Smooth muscle cell (in vitro differentiated cells): Measurements from ENCODE around the gene LILRA6. TPM values are rescaled to one million over a fixed set of nuclear protein-coding genes. Genes with fewer than 3 reads are reported as not detected.
"Not testable (repeated sequence)": the region's sequence is repeated elsewhere in the genome, so short reads cannot be mapped to it uniquely, and the experiment has no call there.

Experiments used
- DNase-seq: peaks from one replicate; lab custom pipeline; 2025; ENCODE audit not compliant: unreplicated experiment; lab: John Stamatoyannopoulos, UW
- H2AFZ ChIP-seq: fragments of 200-600 bp; sonication (generic); 2 replicates; pipeline ENCODE4 v1.6.0; 2016; ENCODE audit warnings: antibody characterized with exemption, low read depth, mild to moderate bottlenecking
- H3F3A ChIP-seq: fragments of 200-600 bp; sonication (generic); 2 replicates; pipeline ENCODE4 v1.6.0; 2017; ENCODE audit warnings: antibody characterized with exemption, low read depth
- H3K27ac ChIP-seq: fragments of 200-600 bp; sonication (generic); 2 replicates; pipeline ENCODE4 v1.5.1; 2016; ENCODE audit warnings: low read depth, mild to moderate bottlenecking
- H3K27me3 ChIP-seq: fragments of 200-600 bp; sonication (generic); 2 replicates; pipeline ENCODE4 v1.6.1; 2016; ENCODE audit warnings: low read depth, mild to moderate bottlenecking
- H3K36me3 ChIP-seq: fragments of 200-600 bp; sonication (generic); 2 replicates; pipeline ENCODE4 v1.5.1; 2016; ENCODE audit warnings: low read depth
- H3K4me1 ChIP-seq: fragments of 200-600 bp; sonication (generic); 2 replicates; pipeline ENCODE4 v1.5.1; 2016; ENCODE audit warnings: low read depth
- H3K4me2 ChIP-seq: fragments of 200-600 bp; sonication (generic); 2 replicates; pipeline ENCODE4 v1.6.0; 2016; ENCODE audit warnings: mild to moderate bottlenecking
- H3K4me3 ChIP-seq: fragments of 200-600 bp; sonication (generic); 2 replicates; pipeline ENCODE4 v1.5.1; 2016; ENCODE audit warnings: mild to moderate bottlenecking
- H3K79me2 ChIP-seq: fragments of 200-600 bp; sonication (generic); 2 replicates; pipeline ENCODE4 v1.6.0; 2016; ENCODE audit warnings: low read depth, mild to moderate bottlenecking
- H3K9ac ChIP-seq: fragments of 200-600 bp; sonication (generic); 2 replicates; pipeline ENCODE4 v1.6.0; 2016; ENCODE audit warnings: low read depth
- H3K9me3 ChIP-seq: fragments of 200-600 bp; sonication (generic); replicated peaks from 2 replicates; pipeline ENCODE4 v1.5.1; 2016; ENCODE audit warnings: low read depth
- H4K20me1 ChIP-seq: fragments of 200-600 bp; sonication (generic); 2 replicates; pipeline ENCODE4 v1.6.0; 2016; ENCODE audit warnings: low read depth
- CTCF ChIP-seq: fragments of 200-600 bp; sonication (generic); IDR thresholded peaks from 2 replicates; pipeline ENCODE4 v1.5.1; 2017; ENCODE audit warnings: borderline replicate concordance, mild to moderate bottlenecking, antibody characterized with exemption; ENCODE audit not compliant: insufficient read depth, poor library complexity, severe bottlenecking
- WGBS: methylation state at CpG from one replicate; pipeline ENCODE4 v1.1.7; 2016; ENCODE audit warnings: low lambda C conversion rate; 5-methylcytosine and 5-hydroxymethylcytosine counted together
- polyA plus RNA-seq: library from polyadenylated mRNA; unstranded; fragments of >200 nt; fragmentation: Nextera tagmentation; extraction: Ambion mirVana; gene quantifications from 2 replicates; pipeline ENCODE4 v1.2.1, GENCODE V29; 2016
- total RNA-seq: library from RNA; depleted of rRNA; stranded (reverse); fragments of >200 nt; gene quantifications from 2 replicates; pipeline ENCODE4 v1.2.3, GENCODE V29; 2014

LILRA6 gene
- total and polyA plus RNA-seq, 2 experiments from 2014 or later, result not detected

GRCh38 chr19:54207983-54208783, 34.4 kb downstream of the LILRA6 start:
- peaks cover 6% of the 10 kb centered on the region for H3K4me1 ChIP-seq
- H4K20me1 ChIP-seq, result peaks cover 100% of the 10 kb centered on the region
- peaks cover 40% of the 10 kb centered on the region for H3K79me2 ChIP-seq
- H3K4me2 ChIP-seq, result no peak overlapping the region
- TF ChIP-seq CTCF, result no peak
- no peaks in the 10 kb centered on the region for H3K36me3 ChIP-seq
- H3F3A ChIP-seq, result peaks cover 71% of the 10 kb centered on the region
- no peak overlapping the region for H3K27ac ChIP-seq
- H3K9me3 ChIP-seq, result no peaks in the 10 kb centered on the region
- no peak overlapping the region for H3K4me3 ChIP-seq
- no peak overlapping the region for H3K9ac ChIP-seq
- DNase-seq, result no peak
- 78% methylated on average over 18 of the region's 18 CpGs for WGBS
- H3K27me3 ChIP-seq, result no peaks in the 10 kb centered on the region
- H2AFZ ChIP-seq, result no peak overlapping the region

- peaks cover 100% of the 10 kb centered on the region for H4K20me1 ChIP-seq
- no peak overlapping the region for H3K27ac ChIP-seq
- H2AFZ ChIP-seq, result no peak overlapping the region
- no peak overlapping the region for H3K4me2 ChIP-seq
- no peak overlapping the region for H3K9ac ChIP-seq
- H3K4me3 ChIP-seq, result no peak overlapping the region
- no peaks in the 10 kb centered on the region for H3K27me3 ChIP-seq
- peaks cover 10% of the 10 kb centered on the region for H3K4me1 ChIP-seq
- H3K79me2 ChIP-seq, result peaks cover 46% of the 10 kb centered on the region
- TF ChIP-seq CTCF, result no peak
- H3F3A ChIP-seq, result peaks cover 71% of the 10 kb centered on the region
- no peaks in the 10 kb centered on the region for H3K36me3 ChIP-seq
- DNase-seq, result no peak
- WGBS, result 80% methylated on average over 5 of the region's 5 CpGs
- H3K9me3 ChIP-seq, result no peaks in the 10 kb centered on the region
Observed at GRCh38 chr19:54207676-54207982, 35.0 kb downstream of the LILRA6 start.

- peaks cover 15% of the 10 kb centered on the region for H3K4me1 ChIP-seq
- not testable (repeated sequence) for H2AFZ ChIP-seq, DNase-seq, H3K27ac ChIP-seq, H3K36me3 ChIP-seq, H3K4me2 ChIP-seq, H3K9ac ChIP-seq, H3K9me3 ChIP-seq, H3K27me3 ChIP-seq, H3K4me3 ChIP-seq
- peaks cover 75% of the 10 kb centered on the region for H3F3A ChIP-seq
- peaks cover 49% of the 10 kb centered on the region for H3K79me2 ChIP-seq
- WGBS, result 95% methylated on average over 23 of the region's 23 CpGs
- peaks cover 100% of the 10 kb centered on the region for H4K20me1 ChIP-seq
Observed at GRCh38 chr19:54207193-54207592, 35.4 kb downstream of the LILRA6 start.

- no peak overlapping the region for H3K4me3 ChIP-seq
- peaks cover 51% of the 10 kb centered on the region for H3K79me2 ChIP-seq
- H2AFZ ChIP-seq, result no peak overlapping the region
- H3K27me3 ChIP-seq, result no peaks in the 10 kb centered on the region
- no peak overlapping the region for H3K27ac ChIP-seq
- H3K9me3 ChIP-seq, result no peaks in the 10 kb centered on the region
- no peak overlapping the region for H3K9ac ChIP-seq
- DNase-seq, result no peak
- peaks cover 100% of the 10 kb centered on the region for H4K20me1 ChIP-seq
- peaks cover 77% of the 10 kb centered on the region for H3F3A ChIP-seq
- no peaks in the 10 kb centered on the region for H3K36me3 ChIP-seq
- H3K4me1 ChIP-seq, result peaks cover 18% of the 10 kb centered on the region
- no peak for TF ChIP-seq CTCF
- no peak overlapping the region for H3K4me2 ChIP-seq
- whole genome bisulfite sequencing, result 95% methylated on average over 13 of the region's 13 CpGs
Observed at GRCh38 chr19:54206831-54207177, 35.8 kb downstream of the LILRA6 start.
